Loucy (cell line): ENCODE results near the gene GYG1.

ENCODE experiments used
- H2AFZ ChIP-seq: fragments of 200-600 bp; sonication (generic); 2 replicates; pipeline ENCODE4 v1.6.0; 2016; ENCODE audit warnings: antibody characterized with exemption, mild to moderate bottlenecking, low read length, moderate library complexity
- H3F3A ChIP-seq: fragments of 200-600 bp; 2 replicates; pipeline ENCODE4 v1.6.0; 2016; ENCODE audit warnings: antibody characterized with exemption, low read depth, mild to moderate bottlenecking
- H3K27me3 ChIP-seq: fragments of 200-600 bp; sonication (generic); 2 replicates; pipeline ENCODE4 v1.6.1; 2014; ENCODE audit warnings: low read length, mild to moderate bottlenecking; ENCODE audit not compliant: insufficient read depth, poor library complexity, severe bottlenecking
- H3K36me3 ChIP-seq: fragments of 200-600 bp; sonication (generic); 2 replicates; pipeline ENCODE4 v1.6.1; 2016; ENCODE audit warnings: low read length; ENCODE audit not compliant: insufficient read depth
- H3K4me1 ChIP-seq: fragments of 200-600 bp; sonication (generic); 2 replicates; pipeline ENCODE4 v1.5.1; 2014; ENCODE audit warnings: low read length, mild to moderate bottlenecking; ENCODE audit not compliant: insufficient read depth, poor library complexity, severe bottlenecking
- H3K4me2 ChIP-seq: fragments of 200-600 bp; sonication (generic); 2 replicates; pipeline ENCODE4 v1.6.0; 2014; ENCODE audit warnings: antibody characterized with exemption, low read length, low read depth, mild to moderate bottlenecking; ENCODE audit not compliant: poor library complexity, severe bottlenecking
- H3K4me3 ChIP-seq: fragments of 200-600 bp; sonication (generic); 2 replicates; pipeline ENCODE4 v1.5.1; 2014; ENCODE audit warnings: low read length, mild to moderate bottlenecking, mixed read lengths; ENCODE audit not compliant: poor library complexity, severe bottlenecking
- H3K79me2 ChIP-seq: fragments of 200-600 bp; sonication (generic); 2 replicates; pipeline ENCODE4 v1.6.1; 2014; ENCODE audit warnings: low read length; ENCODE audit not compliant: insufficient read depth
- H3K9ac ChIP-seq: fragments of 200-600 bp; sonication (generic); 2 replicates; pipeline ENCODE4 v1.6.0; 2014; ENCODE audit warnings: mild to moderate bottlenecking, low read depth, low read length, moderate library complexity; ENCODE audit not compliant: poor library complexity, severe bottlenecking
- H3K9me2 ChIP-seq: fragments of 200-600 bp; sonication (generic); replicated peaks from 2 replicates; pipeline ENCODE4 v1.6.1; 2016; ENCODE audit warnings: low read depth, low read length, mixed read lengths
- H3K9me3 ChIP-seq: fragments of 200-600 bp; sonication (generic); 2 replicates; pipeline ENCODE4 v1.6.1; 2014; ENCODE audit warnings: mild to moderate bottlenecking, antibody characterized with exemption, low read length, low read depth; ENCODE audit not compliant: insufficient read depth
- H4K20me1 ChIP-seq: fragments of 200-600 bp; sonication (generic); 2 replicates; pipeline ENCODE4 v1.6.0; 2014; ENCODE audit warnings: antibody characterized with exemption, low read length, mild to moderate bottlenecking; ENCODE audit not compliant: insufficient read depth, poor library complexity, severe bottlenecking
- CTCF ChIP-seq: fragments of 200-600 bp; sonication (generic); conservative IDR thresholded peaks from 2 replicates; pipeline ENCODE4 v1.5.1; 2014; ENCODE audit warnings: mild to moderate bottlenecking, antibody characterized with exemption, low read length
- EZH2phosphoT487 ChIP-seq: fragments of 200-600 bp; IDR thresholded peaks from 2 replicates; pipeline ENCODE4 v1.6.1; 2018; ENCODE audit warnings: antibody characterized with exemption, mild to moderate bottlenecking, moderate library complexity, borderline replicate concordance

GYG1 gene

GRCh38 chr3:148957586-148957985 lies 33.8 kb upstream of the GYG1 start:
- H3K9me2 ChIP-seq = no peaks in the 10 kb centered on the region
- H2AFZ ChIP-seq = peak overlapping the region; percentile 85
- H3K4me2 ChIP-seq = peak overlapping the region; percentile 8
- no peaks in the 10 kb centered on the region for H3K36me3 ChIP-seq
- H3K4me1 ChIP-seq = peaks cover 8% of the 10 kb centered on the region
- no peaks in the 10 kb centered on the region for H3K79me2 ChIP-seq
- H3K4me3 ChIP-seq = no peak overlapping the region
- TF ChIP-seq CTCF (peak; percentile 85), EZH2phosphoT487 (no peak)
- no peaks in the 10 kb centered on the region for H4K20me1 ChIP-seq
- no peaks in the 10 kb centered on the region for H3K27me3 ChIP-seq
- H3K9ac ChIP-seq = no peak overlapping the region
- no peaks in the 10 kb centered on the region for H3F3A ChIP-seq
- no peaks in the 10 kb centered on the region for H3K9me3 ChIP-seq

- Histone ChIP-seq H3K4me1 (peaks cover 7% of the 10 kb centered on the region), H3K4me2 (no peak overlapping the region), H3K9ac (no peak overlapping the region)
Measured at GRCh38 chr3:148958696-148959095, 32.6 kb upstream of the GYG1 start.

GRCh38 chr3:148962513-148962912 lies 28.8 kb upstream of the GYG1 start:
- Histone ChIP-seq H3K9me3 (no peaks in the 10 kb centered on the region), H3K36me3 (no peaks in the 10 kb centered on the region), H3F3A (no peaks in the 10 kb centered on the region), H4K20me1 (no peaks in the 10 kb centered on the region), H3K27me3 (no peaks in the 10 kb centered on the region), H3K4me2 (no peak overlapping the region), H2AFZ (no peak overlapping the region), H3K4me3 (no peak overlapping the region), H3K9ac (no peak overlapping the region), H3K4me1 (peaks cover under 1% of the 10 kb centered on the region), H3K9me2 (no peaks in the 10 kb centered on the region), H3K79me2 (no peaks in the 10 kb centered on the region)
- peak; percentile 46 for TF ChIP-seq CTCF
- no peak for TF ChIP-seq EZH2phosphoT487

More at GRCh38 chr3:148958696-148959095, 32.6 kb upstream of the GYG1 start:
- H2AFZ ChIP-seq = peak overlapping the region; percentile 74
- H3K9me3 ChIP-seq = no peaks in the 10 kb centered on the region
- H3F3A ChIP-seq = no peaks in the 10 kb centered on the region
- H3K4me3 ChIP-seq = no peak overlapping the region
- no peaks in the 10 kb centered on the region for H4K20me1 ChIP-seq
- no peaks in the 10 kb centered on the region for H3K27me3 ChIP-seq
- no peaks in the 10 kb centered on the region for H3K36me3 ChIP-seq
- TF ChIP-seq CTCF (no peak), EZH2phosphoT487 (no peak)
- H3K79me2 ChIP-seq = no peaks in the 10 kb centered on the region
- no peaks in the 10 kb centered on the region for H3K9me2 ChIP-seq
